HG03025 (cell line): Measurements from ENCODE around the gene HCRT.
"Not testable (repeated sequence)": the region's sequence is repeated elsewhere in the genome, so short reads cannot be mapped to it uniquely, and the experiment has no call there.

ENCODE experiments used
- ATAC-seq: cut with Tn5 transposase; IDR thresholded peaks from one replicate; pipeline ENCODE4 v1.9.1; 2021; ENCODE audit warnings: mild to moderate bottlenecking, moderate library complexity; ENCODE audit not compliant: unreplicated experiment, low FRiP score

HCRT gene

DNA sequence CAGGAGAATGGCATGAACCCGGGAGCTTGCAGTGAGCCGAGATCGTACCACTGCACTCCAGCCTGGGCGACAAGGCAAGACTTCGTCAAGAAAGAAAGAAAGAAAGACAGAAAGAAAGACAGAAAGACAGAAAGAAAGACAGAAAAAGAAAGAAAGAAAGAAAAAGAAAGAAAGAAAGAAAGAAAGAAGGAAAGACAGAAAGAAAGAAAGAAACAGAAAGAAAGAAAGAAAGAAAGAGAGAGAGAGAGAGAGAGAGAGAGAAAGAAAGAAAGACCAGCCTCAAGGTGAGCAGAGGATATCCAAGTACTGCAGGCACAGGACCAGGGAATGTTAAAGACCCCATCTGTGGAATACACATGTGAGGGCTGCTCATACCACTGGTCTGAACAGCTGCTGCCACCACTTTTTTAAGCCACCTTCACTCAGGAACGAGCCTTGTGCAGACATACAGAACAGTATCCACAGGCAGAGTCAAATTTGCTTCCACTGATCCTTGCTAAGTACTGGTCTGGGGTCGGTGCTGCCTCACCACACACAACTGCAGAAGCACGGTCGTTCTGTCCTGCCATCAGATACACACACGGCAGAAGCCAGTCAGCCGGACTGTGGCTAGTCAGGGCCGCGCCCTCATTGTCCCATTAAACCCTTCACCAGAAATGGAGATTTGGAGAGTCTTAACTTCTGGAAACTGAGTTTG is 38.2 kb downstream of the HCRT start:
- ATAC-seq: no peak

DNA sequence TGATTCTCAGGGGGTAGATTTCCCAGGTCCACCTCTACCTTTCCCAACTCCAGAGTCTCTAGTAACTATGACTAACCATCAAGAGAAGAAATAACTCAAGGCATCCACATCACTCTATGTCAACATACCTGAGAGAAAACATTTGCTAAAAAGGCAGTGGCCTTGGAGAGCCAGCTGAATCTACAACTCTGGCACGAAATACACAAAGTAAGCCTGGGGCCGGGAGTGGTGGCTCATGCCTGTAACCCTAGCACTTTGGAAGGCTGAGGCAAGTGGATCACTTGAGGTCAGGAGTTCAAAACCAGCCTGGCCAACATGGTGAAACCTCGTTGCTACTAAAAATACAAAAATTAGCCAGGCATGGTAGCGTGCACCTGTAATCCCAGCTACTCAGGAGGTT is 42.1 kb downstream of the HCRT start:
- ATAC-seq: not testable (repeated sequence)

DNA sequence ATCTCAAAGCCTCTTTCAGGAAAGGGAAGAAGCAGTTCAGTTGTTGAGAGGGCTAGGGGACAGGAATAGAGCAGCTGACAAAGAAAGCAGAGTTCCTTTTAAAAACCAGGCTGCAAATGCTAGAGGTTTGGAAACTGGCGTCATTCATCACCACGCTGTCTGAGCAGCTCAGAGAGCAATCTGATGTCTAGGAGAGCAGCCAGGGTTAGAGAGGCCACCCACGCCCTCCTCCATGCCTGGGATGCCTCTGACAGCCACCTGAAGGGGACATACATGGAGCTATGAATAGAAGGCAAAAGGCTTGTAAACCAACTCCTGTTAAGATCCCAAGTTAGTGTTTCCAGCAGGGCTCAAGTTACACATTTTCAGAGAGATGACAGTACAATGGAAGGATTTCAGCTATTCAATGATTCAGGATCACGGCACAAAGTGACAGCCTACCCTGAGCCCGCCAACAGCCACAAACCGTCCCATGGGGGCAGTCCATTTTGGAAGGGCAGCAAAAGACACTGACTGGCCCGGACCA is 42.8 kb downstream of the HCRT start:
- ATAC-seq: no peak

DNA sequence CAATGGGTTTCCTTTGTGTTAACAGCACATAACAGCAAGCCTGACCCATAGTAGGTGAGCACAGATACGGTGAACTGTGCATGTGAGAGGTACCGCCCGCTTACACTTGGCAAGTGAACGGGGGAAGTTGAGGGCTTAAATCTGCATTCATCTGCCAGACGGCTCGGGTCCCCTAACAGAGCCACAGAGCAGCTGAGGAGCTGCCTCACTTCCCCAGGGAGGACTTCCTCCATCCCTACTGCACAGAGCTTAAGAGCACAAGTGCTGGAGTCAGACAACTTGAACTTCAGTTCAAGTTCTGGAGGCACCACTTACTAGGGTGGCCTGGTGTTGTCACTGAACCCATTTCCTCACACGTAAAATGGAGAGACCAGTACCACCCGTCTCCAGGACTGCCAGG is 43.9 kb downstream of the HCRT start:
- ATAC-seq: no peak

DNA sequence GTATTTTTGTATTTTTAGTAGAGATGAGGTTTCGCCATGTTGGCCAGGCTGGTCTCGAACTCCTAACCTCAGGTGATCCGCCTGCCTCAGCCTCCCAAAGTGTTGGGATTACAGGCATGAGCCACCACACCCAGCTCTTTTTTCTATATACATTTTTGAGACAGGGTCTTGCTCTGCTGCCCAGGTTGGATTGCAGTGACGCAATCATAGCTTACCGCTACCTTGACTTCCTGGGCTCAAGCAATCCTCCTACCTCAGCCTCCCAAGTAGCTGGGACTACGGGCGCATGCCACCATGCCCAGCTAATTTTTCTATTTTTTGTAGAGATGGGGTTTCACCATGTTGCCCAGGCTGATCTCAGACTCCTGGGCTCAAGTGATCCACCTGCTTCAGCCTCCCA is 44.6 kb downstream of the HCRT start:
- not testable (repeated sequence) for ATAC-seq

DNA sequence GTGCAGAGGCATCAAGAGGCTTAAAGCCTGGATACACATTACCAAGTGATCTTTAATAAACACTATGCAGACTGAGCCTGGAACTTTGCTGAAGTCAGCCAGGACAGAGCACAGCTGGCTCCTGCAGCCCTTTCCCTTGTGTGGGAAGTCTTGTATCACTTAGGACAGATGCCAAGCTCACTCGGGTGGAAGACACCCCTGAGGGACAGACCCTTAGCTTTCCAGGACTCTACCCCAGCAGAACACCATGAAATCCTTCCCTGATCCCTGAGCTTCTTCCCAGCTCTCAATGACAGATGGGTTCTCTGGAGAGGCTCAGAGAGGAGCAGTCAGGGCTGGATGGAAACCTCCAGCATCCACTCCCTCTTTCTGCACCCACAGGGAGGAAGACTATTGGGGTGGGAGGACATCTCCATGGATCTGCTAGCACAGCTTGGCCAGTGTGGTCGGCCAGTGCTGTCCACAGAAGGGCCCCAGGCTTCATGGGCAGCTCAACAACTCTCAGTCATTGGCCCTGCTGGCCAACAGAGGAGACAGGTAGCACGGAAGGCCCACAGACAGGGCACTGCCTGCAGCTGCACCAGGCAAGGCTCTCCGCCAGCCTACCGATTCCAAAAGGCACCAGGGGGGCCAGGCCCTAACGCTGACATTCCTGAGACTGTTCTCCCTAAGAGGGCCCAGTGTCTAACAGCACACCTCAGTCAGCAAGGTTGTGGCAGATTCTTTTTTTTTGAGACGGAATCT is 46.3 kb downstream of the HCRT start:
- ATAC-seq: no peak

DNA sequence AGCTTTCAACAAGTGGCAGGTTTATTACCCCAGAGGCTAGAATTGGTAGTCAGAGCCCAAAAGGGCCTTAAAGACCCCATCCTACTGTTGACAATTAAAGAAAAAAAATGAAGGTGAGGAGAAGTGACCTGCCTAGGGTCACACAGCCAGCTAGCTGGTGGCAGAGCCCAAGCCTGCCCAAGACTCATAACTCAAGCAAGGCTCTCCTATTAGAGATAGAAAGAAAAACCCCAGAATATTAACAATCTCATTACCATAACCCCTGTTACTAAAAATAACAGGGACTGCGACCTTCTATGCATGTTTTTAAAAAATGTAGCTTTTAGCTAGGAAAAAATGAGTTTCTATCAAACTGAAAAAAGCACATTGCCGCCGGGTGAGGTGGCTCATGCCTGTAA is 48.6 kb downstream of the HCRT start:
- ATAC-seq: no peak

DNA sequence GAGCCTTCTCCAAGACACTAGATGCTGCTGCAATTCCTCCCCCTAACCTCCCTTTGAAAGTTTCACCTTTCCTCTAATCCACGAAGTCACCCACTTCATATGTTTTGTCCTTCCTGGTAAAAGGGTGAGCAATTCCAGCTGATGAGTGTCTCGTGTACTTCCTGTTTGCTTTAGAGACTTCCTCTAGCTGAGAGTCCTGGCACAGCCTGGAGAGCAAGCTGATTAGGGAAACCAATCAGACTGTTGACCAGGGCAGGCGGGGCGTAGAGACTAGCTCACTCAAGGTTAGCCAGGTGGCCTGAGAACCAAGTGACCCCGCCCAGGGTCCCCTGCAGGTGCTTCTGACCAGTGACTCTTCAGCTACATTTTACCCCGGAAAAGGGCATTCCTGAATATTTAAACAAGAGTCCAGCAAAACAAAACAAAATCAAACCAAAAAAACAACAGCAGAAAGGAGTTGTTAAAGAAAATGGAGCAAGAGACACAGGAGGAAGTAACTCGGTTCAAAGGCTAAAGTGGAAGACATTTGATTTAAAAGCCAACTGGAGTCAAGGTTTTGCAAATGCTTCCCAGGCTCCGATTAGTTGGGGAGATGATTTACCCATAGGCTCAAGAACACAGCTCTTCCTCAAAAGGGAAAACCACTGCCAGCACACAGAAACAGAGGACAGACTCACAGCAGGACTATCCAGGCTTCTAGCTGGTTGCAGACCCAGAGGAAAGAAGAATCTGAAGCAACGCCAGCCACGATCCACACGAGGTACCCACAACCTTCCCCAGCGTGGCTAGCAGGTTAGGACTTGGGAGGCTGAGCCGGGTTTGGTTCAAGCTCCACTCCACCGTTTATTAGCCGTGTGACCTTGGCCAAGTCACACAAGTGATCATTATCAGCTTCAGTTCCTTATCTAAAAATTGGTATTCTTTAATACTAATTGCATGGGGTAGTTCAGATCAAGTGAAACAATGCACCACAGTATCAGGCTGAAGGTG is 49.3 kb downstream of the HCRT start:
- no peak for ATAC-seq

DNA sequence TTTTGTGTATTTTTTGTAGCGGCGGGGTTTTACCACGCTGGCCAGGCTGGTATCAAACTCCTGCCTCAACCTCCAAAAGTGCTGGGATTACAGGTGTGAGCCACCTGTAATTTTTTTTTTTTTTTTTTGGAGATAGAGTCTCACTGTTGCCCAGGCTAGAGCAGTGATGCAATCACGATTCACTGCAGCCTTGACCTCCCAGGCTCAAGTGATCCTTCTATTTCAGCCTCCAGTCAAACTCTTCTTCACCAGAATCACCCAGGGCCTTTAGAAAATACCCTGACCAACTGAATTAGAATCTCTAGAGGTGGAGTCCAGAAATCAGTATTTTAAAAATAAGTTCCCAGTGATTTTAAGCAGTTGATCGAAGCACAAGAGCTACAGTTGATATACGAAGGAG is 50.1 kb downstream of the HCRT start:
- ATAC-seq: no peak
